ENCODE results near the gene IL19. TPM values are rescaled to one million over a fixed set of nuclear protein-coding genes. Genes with fewer than 3 reads are reported as not detected.

The IL19 gene
- total RNA-seq, 1 experiment from 2014 or later: not detected

GRCh38 chr1:206841609-206842323 lies 71.2 kb downstream of the IL19 start (continued):
- TF ChIP-seq HMGXB4 (CRISPR knock-in tag; IDR thresholded peaks at IDR 0.05): no peak
- no peak for TF ChIP-seq SMAD3 (CRISPR knock-in tag; IDR thresholded peaks at IDR 0.05; ENCODE audit: borderline replicate concordance)
- no peak for TF ChIP-seq NFYB (CRISPR knock-in tag; conservative IDR thresholded peaks at IDR 0.05; ENCODE audit: low read depth)
- TF ChIP-seq, protein P1, sequence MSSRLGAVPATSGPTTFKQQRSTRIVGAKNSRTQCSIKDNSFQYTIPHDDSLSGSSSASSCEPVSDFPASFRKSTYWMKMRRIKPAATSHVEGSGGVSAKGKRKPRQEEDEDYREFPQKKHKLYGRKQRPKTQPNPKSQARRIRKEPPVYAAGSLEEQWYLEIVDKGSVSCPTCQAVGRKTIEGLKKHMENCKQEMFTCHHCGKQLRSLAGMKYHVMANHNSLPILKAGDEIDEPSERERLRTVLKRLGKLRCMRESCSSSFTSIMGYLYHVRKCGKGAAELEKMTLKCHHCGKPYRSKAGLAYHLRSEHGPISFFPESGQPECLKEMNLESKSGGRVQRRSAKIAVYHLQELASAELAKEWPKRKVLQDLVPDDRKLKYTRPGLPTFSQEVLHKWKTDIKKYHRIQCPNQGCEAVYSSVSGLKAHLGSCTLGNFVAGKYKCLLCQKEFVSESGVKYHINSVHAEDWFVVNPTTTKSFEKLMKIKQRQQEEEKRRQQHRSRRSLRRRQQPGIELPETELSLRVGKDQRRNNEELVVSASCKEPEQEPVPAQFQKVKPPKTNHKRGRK (CRISPR knock-in tag; IDR thresholded peaks at IDR 0.05; ENCODE audit: borderline replicate concordance): no peak
- no peak for TF ChIP-seq OVOL2 (CRISPR knock-in tag; IDR thresholded peaks at IDR 0.05; ENCODE audit: borderline replicate concordance)

GRCh38 chr1:206842854-206843253 lies 72.3 kb downstream of the IL19 start:
- H3K4me1 Mint-ChIP-seq: no peaks in the 10 kb centered on the region
- ChIA-PET CTCF (interaction anchor here (1.0 to 1.2 kb wide), 2 partner anchors 108 to 139 kb away, joined by 4 read pairs; no protein-coding TSS in a partner anchor), POLR2A (no interaction called here)
- no peaks in the 10 kb centered on the region for H3K9me3 Mint-ChIP-seq
- DNase-seq (ENCODE audit: low spot score) (no peak), ATAC-seq (no peak)
- no peak overlapping the region for H3K4me3 Mint-ChIP-seq
- TF ChIP-seq ZNF317 (CRISPR knock-in tag; IDR thresholded peaks at IDR 0.05; ENCODE audit: borderline replicate concordance, low read depth): no peak
- TF ChIP-seq ZNF138 (CRISPR knock-in tag; conservative IDR thresholded peaks at IDR 0.05): no peak
- TF ChIP-seq, protein P2, sequence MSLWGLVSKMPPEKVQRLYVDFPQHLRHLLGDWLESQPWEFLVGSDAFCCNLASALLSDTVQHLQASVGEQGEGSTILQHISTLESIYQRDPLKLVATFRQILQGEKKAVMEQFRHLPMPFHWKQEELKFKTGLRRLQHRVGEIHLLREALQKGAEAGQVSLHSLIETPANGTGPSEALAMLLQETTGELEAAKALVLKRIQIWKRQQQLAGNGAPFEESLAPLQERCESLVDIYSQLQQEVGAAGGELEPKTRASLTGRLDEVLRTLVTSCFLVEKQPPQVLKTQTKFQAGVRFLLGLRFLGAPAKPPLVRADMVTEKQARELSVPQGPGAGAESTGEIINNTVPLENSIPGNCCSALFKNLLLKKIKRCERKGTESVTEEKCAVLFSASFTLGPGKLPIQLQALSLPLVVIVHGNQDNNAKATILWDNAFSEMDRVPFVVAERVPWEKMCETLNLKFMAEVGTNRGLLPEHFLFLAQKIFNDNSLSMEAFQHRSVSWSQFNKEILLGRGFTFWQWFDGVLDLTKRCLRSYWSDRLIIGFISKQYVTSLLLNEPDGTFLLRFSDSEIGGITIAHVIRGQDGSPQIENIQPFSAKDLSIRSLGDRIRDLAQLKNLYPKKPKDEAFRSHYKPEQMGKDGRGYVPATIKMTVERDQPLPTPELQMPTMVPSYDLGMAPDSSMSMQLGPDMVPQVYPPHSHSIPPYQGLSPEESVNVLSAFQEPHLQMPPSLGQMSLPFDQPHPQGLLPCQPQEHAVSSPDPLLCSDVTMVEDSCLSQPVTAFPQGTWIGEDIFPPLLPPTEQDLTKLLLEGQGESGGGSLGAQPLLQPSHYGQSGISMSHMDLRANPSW (CRISPR knock-in tag; conservative IDR thresholded peaks at IDR 0.05; ENCODE audit: low read depth): no peak
- TF ChIP-seq ZNF396 (CRISPR knock-in tag; IDR thresholded peaks at IDR 0.05; ENCODE audit: borderline replicate concordance): no peak
- no peak for TF ChIP-seq HMGXB4 (CRISPR knock-in tag; IDR thresholded peaks at IDR 0.05)
- TF ChIP-seq FOXP4 (CRISPR knock-in tag; IDR thresholded peaks at IDR 0.05): no peak
- no peak for TF ChIP-seq ZNF416 (CRISPR knock-in tag; IDR thresholded peaks at IDR 0.05)
- no peak for TF ChIP-seq MYBL2 (CRISPR knock-in tag; IDR thresholded peaks at IDR 0.05)
- TF ChIP-seq, protein P3, sequence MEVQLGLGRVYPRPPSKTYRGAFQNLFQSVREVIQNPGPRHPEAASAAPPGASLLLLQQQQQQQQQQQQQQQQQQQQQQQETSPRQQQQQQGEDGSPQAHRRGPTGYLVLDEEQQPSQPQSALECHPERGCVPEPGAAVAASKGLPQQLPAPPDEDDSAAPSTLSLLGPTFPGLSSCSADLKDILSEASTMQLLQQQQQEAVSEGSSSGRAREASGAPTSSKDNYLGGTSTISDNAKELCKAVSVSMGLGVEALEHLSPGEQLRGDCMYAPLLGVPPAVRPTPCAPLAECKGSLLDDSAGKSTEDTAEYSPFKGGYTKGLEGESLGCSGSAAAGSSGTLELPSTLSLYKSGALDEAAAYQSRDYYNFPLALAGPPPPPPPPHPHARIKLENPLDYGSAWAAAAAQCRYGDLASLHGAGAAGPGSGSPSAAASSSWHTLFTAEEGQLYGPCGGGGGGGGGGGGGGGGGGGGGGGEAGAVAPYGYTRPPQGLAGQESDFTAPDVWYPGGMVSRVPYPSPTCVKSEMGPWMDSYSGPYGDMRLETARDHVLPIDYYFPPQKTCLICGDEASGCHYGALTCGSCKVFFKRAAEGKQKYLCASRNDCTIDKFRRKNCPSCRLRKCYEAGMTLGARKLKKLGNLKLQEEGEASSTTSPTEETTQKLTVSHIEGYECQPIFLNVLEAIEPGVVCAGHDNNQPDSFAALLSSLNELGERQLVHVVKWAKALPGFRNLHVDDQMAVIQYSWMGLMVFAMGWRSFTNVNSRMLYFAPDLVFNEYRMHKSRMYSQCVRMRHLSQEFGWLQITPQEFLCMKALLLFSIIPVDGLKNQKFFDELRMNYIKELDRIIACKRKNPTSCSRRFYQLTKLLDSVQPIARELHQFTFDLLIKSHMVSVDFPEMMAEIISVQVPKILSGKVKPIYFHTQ (CRISPR knock-in tag; IDR thresholded peaks at IDR 0.05): no peak
- no peaks in the 10 kb centered on the region for H3K36me3 Mint-ChIP-seq
- H3K27me3 Mint-ChIP-seq (ENCODE audit: low read depth): no peaks in the 10 kb centered on the region
- no peak overlapping the region for H3K27ac Mint-ChIP-seq

All from WTC11 (cell line).